Ascending aorta (tissue), 2 donors: ENCODE results near the gene ETFB. TPM values are rescaled to one million over a fixed set of nuclear protein-coding genes. Genes with fewer than 3 reads are reported as not detected.
A peak's percentile ranks its signal among the peaks of the same experiment; 100 is the strongest.

Source experiments
- DNase-seq, 2 donors: peaks; one replicate each; pipeline ENCODE4 v3.0.0-alpha.2; 2019; ENCODE audit warnings: low spot score in 2 of 2
- H3K27ac ChIP-seq, 2 donors: fragments of 200-600 bp; sonication (generic); one replicate each; pipeline ENCODE4 v1.5.1; 2016 to 2017; ENCODE audit warnings: mild to moderate bottlenecking in 1 of 2
- H3K27me3 ChIP-seq: fragments of 200-600 bp; sonication (generic); one replicate; pipeline ENCODE4 v1.5.1; 2017
- H3K36me3 ChIP-seq, 2 donors: fragments of 200-600 bp; sonication (generic); one replicate each; pipeline ENCODE4 v1.5.1; 2016
- H3K4me1 ChIP-seq, 2 donors: fragments of 200-600 bp; sonication (generic); one replicate each; pipeline ENCODE4 v1.5.1; 2016 to 2017; ENCODE audit warnings: mild to moderate bottlenecking in 1 of 2
- H3K4me3 ChIP-seq, 2 donors: fragments of 200-600 bp; sonication (generic); one replicate each; pipeline ENCODE4 v1.5.1; 2016 to 2017; ENCODE audit warnings: mild to moderate bottlenecking in 1 of 2
- H3K9me3 ChIP-seq, 2 donors: fragments of 200-600 bp; sonication (generic); one replicate each; pipeline ENCODE4 v1.5.1; 2016
- CTCF ChIP-seq, 3 experiments: fragments of 200-600 bp in 2 of 3; fragments of 450-650 bp in 1 of 3; sonication (generic) in 2 of 3; IDR thresholded peaks; one replicate each; pipeline ENCODE4 v1.5.1; 2016 to 2019; ENCODE audit warnings: antibody characterized with exemption in 3 of 3, mild to moderate bottlenecking in 1 of 3, moderate library complexity in 1 of 3
- intact Hi-C: fragments of 100-400 bp; cut with DNase I; formaldehyde crosslinking; loops from one replicate; pipeline ENCODE4 v1.15.1; 2023
- total RNA-seq: library from RNA; depleted of rRNA; stranded (reverse); fragments of >200 nt; gene quantifications from one replicate; pipeline ENCODE4 v1.1.0, GENCODE V29; 2016

Gene ETFB
- total RNA-seq, 1 donor from 2014 or later, result 42.5 TPM

DNA sequence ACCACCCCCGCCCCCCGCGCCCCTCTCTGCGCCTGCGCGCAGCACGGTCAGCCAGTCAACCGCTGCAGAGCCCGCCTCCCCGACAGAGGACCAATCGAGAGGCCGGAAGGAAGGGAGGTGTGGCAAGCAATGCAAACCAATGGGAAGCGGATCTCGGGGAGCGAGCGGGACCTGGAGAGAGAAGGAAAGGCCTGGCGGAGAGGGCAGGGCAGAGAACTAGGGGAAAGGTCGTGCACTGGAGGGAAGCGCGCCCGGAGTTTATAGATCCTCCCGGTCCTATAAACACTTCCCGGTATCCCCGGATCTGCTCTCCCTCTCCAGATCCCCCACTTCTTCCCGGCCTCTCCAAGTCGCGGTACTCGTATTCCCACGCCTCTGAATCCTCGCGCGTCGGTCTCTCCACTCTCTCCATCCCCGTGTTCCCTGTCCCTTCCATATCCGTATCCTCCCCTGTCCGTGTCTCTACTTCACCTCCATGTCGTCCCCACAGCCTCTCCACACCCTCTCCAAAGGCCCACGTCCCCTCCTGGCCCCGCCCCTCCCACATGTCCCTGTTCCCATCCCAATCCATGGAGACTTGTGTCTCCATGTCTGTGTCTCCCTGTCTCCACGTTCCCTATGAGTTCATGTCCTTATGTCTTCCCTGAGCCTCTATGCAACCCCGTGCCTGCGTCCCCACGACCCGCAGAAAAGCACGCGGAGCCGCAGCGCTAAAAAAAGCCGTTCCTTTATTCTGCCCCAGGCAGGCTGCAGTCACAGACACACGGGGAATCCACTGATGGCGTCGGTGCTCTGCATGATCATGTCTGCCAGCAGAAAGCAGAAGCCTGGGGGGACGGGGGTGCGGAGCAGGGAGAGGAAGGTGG, 434 bp upstream of the ETFB start:
- peaks cover 11 to 17% of the 10 kb centered on the region in 2 donors for H3K4me1 ChIP-seq
- DNase-seq, result peak; percentile 98 to 99
- peak overlapping the region; percentile 83 to 94 for H3K27ac ChIP-seq
- no peaks in the 10 kb centered on the region for H3K27me3 ChIP-seq
- intact Hi-C loops, result loop anchor here (1.0 to 10.0 kb wide), 9 partner anchors 26 to 982 kb away; partner anchors contain the start of genes ASPDH, CTU1, JOSD2 and POLD1
- peak overlapping the region; percentile 79 to 82 for H3K4me3 ChIP-seq
- no peaks in the 10 kb centered on the region for H3K36me3 ChIP-seq
- H3K9me3 ChIP-seq, result no peaks in the 10 kb centered on the region
- TF ChIP-seq CTCF (IDR thresholded peaks at IDR 0.05), result no peak

- Histone ChIP-seq H3K36me3 (no peaks in the 10 kb centered on the region), H3K4me3 (peak overlapping the region; percentile 79 to 82), H3K9me3 (no peaks in the 10 kb centered on the region), H3K27me3 (no peaks in the 10 kb centered on the region), H3K4me1 (peaks cover 11 to 17% of the 10 kb centered on the region in 2 donors), H3K27ac (peak overlapping the region; percentile 83 to 94)
- no peak for TF ChIP-seq CTCF (IDR thresholded peaks at IDR 0.05)
- DNase-seq, result peak in 1 of 2 donors; percentile 74
- intact Hi-C loops, result loop anchor here (5.0 to 10.0 kb wide), 7 partner anchors 229 to 981 kb away; partner anchors contain the start of genes ASPDH, CTU1, JOSD2 and POLD1
These were observed 800 bp downstream of the ETFB start for GRCh38 chr19:51365211-51365964.

GRCh38 chr19:51364200-51365106, 1.7 kb downstream of the ETFB start:
- H3K9me3 ChIP-seq, result no peaks in the 10 kb centered on the region
- TF ChIP-seq CTCF (IDR thresholded peaks at IDR 0.05), result no peak
- H3K4me1 ChIP-seq, result peaks cover 11 to 17% of the 10 kb centered on the region in 2 donors
- intact Hi-C loops, result loop anchor here (5.0 to 10.0 kb wide), 7 partner anchors 230 to 980 kb away; partner anchors contain the start of genes ASPDH, CTU1, JOSD2 and POLD1
- DNase-seq, result no peak
- peak overlapping the region in 1 of 2 donors; percentile 82 for H3K4me3 ChIP-seq
- no peaks in the 10 kb centered on the region for H3K27me3 ChIP-seq
- H3K27ac ChIP-seq, result peak overlapping the region in 1 of 2 donors; percentile 83
- no peaks in the 10 kb centered on the region for H3K36me3 ChIP-seq

- H3K27ac ChIP-seq, result no peak overlapping the region
- no peaks in the 10 kb centered on the region for H3K36me3 ChIP-seq
- no peaks in the 10 kb centered on the region for H3K27me3 ChIP-seq
- H3K9me3 ChIP-seq, result no peaks in the 10 kb centered on the region
- TF ChIP-seq CTCF (IDR thresholded peaks at IDR 0.05), result no peak
- intact Hi-C loops, result loop anchor here (10.0 kb wide), 6 partner anchors 234 to 976 kb away; partner anchors contain the start of genes ASPDH, CTU1, JOSD2 and POLD1
- H3K4me3 ChIP-seq, result no peak overlapping the region
- H3K4me1 ChIP-seq, result peaks cover 11 to 13% of the 10 kb centered on the region in 2 donors
- no peak for DNase-seq
These were observed 4.9 kb downstream of the ETFB start for GRCh38 chr19:51361239-51361638.

GRCh38 chr19:51359294-51359693, 6.9 kb downstream of the ETFB start:
- intact Hi-C loops, result no loop called here
- no peaks in the 10 kb centered on the region for H3K27me3 ChIP-seq
- peaks cover 5 to 7% of the 10 kb centered on the region in 2 donors for H3K4me1 ChIP-seq
- TF ChIP-seq CTCF (IDR thresholded peaks at IDR 0.05), result no peak
- no peak overlapping the region for H3K4me3 ChIP-seq
- H3K36me3 ChIP-seq, result no peaks in the 10 kb centered on the region
- H3K27ac ChIP-seq, result no peak overlapping the region
- no peak for DNase-seq
- no peaks in the 10 kb centered on the region for H3K9me3 ChIP-seq
